COLO668 (cell line): Measurements from ENCODE around the gene PAX7.
"Not testable (repeated sequence)": the region's sequence is repeated elsewhere in the genome, so short reads cannot be mapped to it uniquely, and the experiment has no call there.

Experiments used
- DNase-seq: peaks from one replicate; lab custom pipeline; 2025; ENCODE audit not compliant: unreplicated experiment; lab: John Stamatoyannopoulos, UW

Gene PAX7

GRCh38 chr1:18657506-18658201, 27.0 kb downstream of the PAX7 start:
- DNase-seq, result no peak

- no peak for DNase-seq
Measured at GRCh38 chr1:18658831-18659230, 28.2 kb downstream of the PAX7 start.

- DNase-seq, result no peak
Measured at GRCh38 chr1:18661404-18662285, 31.0 kb downstream of the PAX7 start.

GRCh38 chr1:18662286-18662639, 31.6 kb downstream of the PAX7 start:
- no peak for DNase-seq

- no peak for DNase-seq
Measured at GRCh38 chr1:18666317-18666920, 35.8 kb downstream of the PAX7 start.

- DNase-seq, result no peak
Measured at GRCh38 chr1:18667333-18667732, 36.7 kb downstream of the PAX7 start.

GRCh38 chr1:18668046-18668445, 37.4 kb downstream of the PAX7 start:
- no peak for DNase-seq

- no peak for DNase-seq
Measured at GRCh38 chr1:18668750-18669404, 38.2 kb downstream of the PAX7 start.

GRCh38 chr1:18670121-18670867, 39.6 kb downstream of the PAX7 start:
- no peak for DNase-seq

- no peak for DNase-seq
Measured at GRCh38 chr1:18670868-18671225, 40.2 kb downstream of the PAX7 start.

- no peak for DNase-seq
Measured at GRCh38 chr1:18673976-18674375, 43.3 kb downstream of the PAX7 start.

GRCh38 chr1:18676332-18676781, 45.7 kb downstream of the PAX7 start:
- no peak for DNase-seq

- DNase-seq, result peak; percentile 22
Measured at GRCh38 chr1:18681423-18681835, 50.8 kb downstream of the PAX7 start.

- DNase-seq, result no peak
Measured at GRCh38 chr1:18682375-18682774, 51.7 kb downstream of the PAX7 start.

GRCh38 chr1:18684303-18684702, 53.7 kb downstream of the PAX7 start:
- no peak for DNase-seq

- DNase-seq, result no peak
Measured at GRCh38 chr1:18686540-18686939, 55.9 kb downstream of the PAX7 start.

GRCh38 chr1:18687273-18687672, 56.6 kb downstream of the PAX7 start:
- no peak for DNase-seq

- no peak for DNase-seq
Measured at GRCh38 chr1:18691648-18692047, 61.0 kb downstream of the PAX7 start.

GRCh38 chr1:18693256-18694098, 62.8 kb downstream of the PAX7 start:
- DNase-seq, result no peak

- DNase-seq, result not testable (repeated sequence)
Measured at GRCh38 chr1:18694289-18694688, 63.6 kb downstream of the PAX7 start.
